Stimulated activated CD8-positive, alpha-beta memory T cell treated with anti-CD3 and anti-CD28 coated beads, Interleukin-4, amount 100 ng/mL, for 4 hours (primary cell): ENCODE results near the gene NAALADL2.
"Not testable (repeated sequence)": the region's sequence is repeated elsewhere in the genome, so short reads cannot be mapped to it uniquely, and the experiment has no call there.

Source experiments
- DNase-seq, 2 donors: peaks; one replicate each; pipeline ENCODE4 v3.0.0-alpha.2; 2020; ENCODE audit warnings: low read depth in 2 of 2, low spot score in 1 of 2

The NAALADL2 gene

GRCh38 chr3:175535351-175535750, 676.2 kb downstream of the NAALADL2 start:
- DNase-seq, result no peak

GRCh38 chr3:175546115-175546514, 687.0 kb downstream of the NAALADL2 start:
- DNase-seq, result no peak

GRCh38 chr3:175552929-175553328, 693.8 kb downstream of the NAALADL2 start:
- no peak for DNase-seq

GRCh38 chr3:175554801-175555200, 695.7 kb downstream of the NAALADL2 start:
- DNase-seq, result no peak

GRCh38 chr3:175558261-175558660, 699.1 kb downstream of the NAALADL2 start:
- DNase-seq, result no peak

GRCh38 chr3:175564363-175564762, 705.2 kb downstream of the NAALADL2 start:
- DNase-seq, result no peak

GRCh38 chr3:175571096-175571495, 712.0 kb downstream of the NAALADL2 start:
- DNase-seq, result no peak

GRCh38 chr3:175573226-175573625, 714.1 kb downstream of the NAALADL2 start:
- DNase-seq, result no peak

- DNase-seq, result no peak
These were observed 721.2 kb downstream of the NAALADL2 start for GRCh38 chr3:175580318-175580717.

GRCh38 chr3:175585898-175586297, 726.8 kb downstream of the NAALADL2 start:
- no peak for DNase-seq

GRCh38 chr3:175590745-175591144, 731.6 kb downstream of the NAALADL2 start:
- DNase-seq, result no peak

- DNase-seq, result no peak
These were observed 732.2 kb downstream of the NAALADL2 start for GRCh38 chr3:175591375-175591774.

- no peak for DNase-seq
These were observed 734.2 kb downstream of the NAALADL2 start for GRCh38 chr3:175593331-175593730.

GRCh38 chr3:175598740-175599139, 739.6 kb downstream of the NAALADL2 start:
- DNase-seq, result no peak

- DNase-seq, result no peak
These were observed 742.4 kb downstream of the NAALADL2 start for GRCh38 chr3:175601521-175601920.

GRCh38 chr3:175605851-175606250, 746.7 kb downstream of the NAALADL2 start:
- DNase-seq, result no peak

- DNase-seq, result no peak
These were observed 747.6 kb downstream of the NAALADL2 start for GRCh38 chr3:175606650-175607318.

GRCh38 chr3:175608356-175608755, 749.2 kb downstream of the NAALADL2 start:
- DNase-seq, result no peak

GRCh38 chr3:175608911-175609310, 749.8 kb downstream of the NAALADL2 start:
- no peak for DNase-seq

GRCh38 chr3:175612487-175613196, 753.5 kb downstream of the NAALADL2 start:
- DNase-seq, result no peak

- not testable (repeated sequence) for DNase-seq
These were observed 755.0 kb downstream of the NAALADL2 start for GRCh38 chr3:175614107-175614506.

GRCh38 chr3:175617247-175617646, 758.1 kb downstream of the NAALADL2 start:
- no peak for DNase-seq

- DNase-seq, result no peak
These were observed 760.2 kb downstream of the NAALADL2 start for GRCh38 chr3:175619369-175619768.
